ENCODE results near the gene TESK1. TPM values are rescaled to one million over a fixed set of nuclear protein-coding genes. Genes with fewer than 3 reads are reported as not detected.

The TESK1 gene
- total RNA-seq, 6 donors from 2014 or later = 36.9 to 61.9 (median 43.6) TPM

DNA sequence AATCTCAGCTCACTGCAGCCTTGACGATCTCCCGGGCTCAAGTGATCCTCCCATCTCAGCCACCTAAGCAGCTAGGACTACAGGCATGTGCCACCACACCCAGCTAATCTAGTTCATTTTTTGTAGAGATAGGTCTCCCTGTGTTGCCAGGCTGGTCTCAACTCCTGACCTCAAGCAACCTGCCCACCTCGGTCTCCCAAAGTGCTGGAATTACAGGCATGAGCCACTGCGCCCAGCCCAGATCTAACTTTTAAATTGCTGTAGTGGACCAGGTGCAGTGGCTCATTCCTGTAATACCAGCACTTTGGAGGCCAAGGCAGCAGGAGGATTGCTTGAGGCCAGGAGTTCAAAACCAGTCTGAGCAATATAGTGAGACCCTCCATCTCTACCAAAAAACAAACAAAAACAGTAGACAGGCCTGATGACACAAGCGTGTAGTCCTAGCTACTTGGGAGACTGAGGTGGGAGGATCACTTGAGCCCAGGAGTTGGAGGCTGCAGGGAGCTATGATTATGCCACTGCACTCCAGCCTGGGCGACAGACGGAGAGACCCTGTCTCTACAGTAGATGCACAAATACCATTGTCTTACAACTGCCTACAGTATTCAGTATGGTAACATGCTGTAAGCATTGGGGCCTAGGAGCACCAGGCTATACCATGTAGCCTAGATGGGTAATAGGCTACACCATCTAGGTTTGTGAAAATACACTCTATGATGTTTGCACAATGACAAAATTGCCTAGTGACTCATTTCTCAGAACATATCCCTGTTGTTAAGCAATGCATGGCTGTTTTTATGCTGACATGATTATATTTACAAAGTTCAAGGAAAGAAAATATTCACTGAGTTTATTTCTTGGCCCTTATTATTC, 47.1 kb downstream of the TESK1 start:
- DNase-seq = no peak
- WGBS, 2 donors = 80 to 81% methylated on average over 7 of the region's 7 CpGs

DNA sequence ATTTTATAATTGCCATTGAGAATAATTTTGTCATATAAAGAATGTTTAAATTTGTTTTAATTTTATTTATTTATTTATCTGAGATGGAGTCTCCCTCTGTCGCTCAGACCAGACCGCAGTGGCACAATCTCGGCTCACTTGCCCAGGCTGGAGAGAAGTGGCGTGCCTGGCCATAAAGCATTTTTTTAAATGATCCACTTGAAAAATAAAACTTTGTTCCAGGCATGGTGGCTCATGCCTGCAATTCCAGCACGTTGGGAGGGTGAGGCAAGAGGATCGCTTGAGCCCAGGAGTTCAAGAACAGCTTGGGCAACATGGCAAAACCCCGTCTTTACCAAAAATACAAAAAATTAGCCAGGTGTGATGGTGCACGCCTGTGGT, 47.8 kb downstream of the TESK1 start:
- peak in 1 of 2 donors; percentile 57 for DNase-seq
- no peak for ATAC-seq (ENCODE audit: low FRiP score in 2 of 2)
- TF ChIP-seq, protein P1, sequence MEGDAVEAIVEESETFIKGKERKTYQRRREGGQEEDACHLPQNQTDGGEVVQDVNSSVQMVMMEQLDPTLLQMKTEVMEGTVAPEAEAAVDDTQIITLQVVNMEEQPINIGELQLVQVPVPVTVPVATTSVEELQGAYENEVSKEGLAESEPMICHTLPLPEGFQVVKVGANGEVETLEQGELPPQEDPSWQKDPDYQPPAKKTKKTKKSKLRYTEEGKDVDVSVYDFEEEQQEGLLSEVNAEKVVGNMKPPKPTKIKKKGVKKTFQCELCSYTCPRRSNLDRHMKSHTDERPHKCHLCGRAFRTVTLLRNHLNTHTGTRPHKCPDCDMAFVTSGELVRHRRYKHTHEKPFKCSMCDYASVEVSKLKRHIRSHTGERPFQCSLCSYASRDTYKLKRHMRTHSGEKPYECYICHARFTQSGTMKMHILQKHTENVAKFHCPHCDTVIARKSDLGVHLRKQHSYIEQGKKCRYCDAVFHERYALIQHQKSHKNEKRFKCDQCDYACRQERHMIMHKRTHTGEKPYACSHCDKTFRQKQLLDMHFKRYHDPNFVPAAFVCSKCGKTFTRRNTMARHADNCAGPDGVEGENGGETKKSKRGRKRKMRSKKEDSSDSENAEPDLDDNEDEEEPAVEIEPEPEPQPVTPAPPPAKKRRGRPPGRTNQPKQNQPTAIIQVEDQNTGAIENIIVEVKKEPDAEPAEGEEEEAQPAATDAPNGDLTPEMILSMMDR (IDR thresholded peaks at IDR 0.05) = no peak
- TF ChIP-seq POLR2A (IDR thresholded peaks at IDR 0.05) (no peak), EP300 (IDR thresholded peaks at IDR 0.05) (no peak), POLR2AphosphoS5 (IDR thresholded peaks at IDR 0.05) (peak in 1 of 2 donors; percentile 8)
- WGBS, 2 donors = 69 to 74% methylated on average over 8 of the region's 8 CpGs
- Histone ChIP-seq H3K4me1 (peaks cover 6 to 38% (median 16%) of the 10 kb centered on the region in 4 donors), H3K4me3 (no peak overlapping the region), H3K27me3 (no peaks in the 10 kb centered on the region), H3K27ac (peak overlapping the region; percentile 68 to 82 (median 72)), H3K36me3 (no peaks in the 10 kb centered on the region), H3K9me3 (no peaks in the 10 kb centered on the region)

More for the DNA sequence above, 47.1 kb downstream of the TESK1 start:
- peaks cover 9 to 38% (median 18%) of the 10 kb centered on the region in 4 donors for H3K4me1 ChIP-seq
- peak overlapping the region; percentile 65 to 82 (median 72) for H3K27ac ChIP-seq
- H3K4me3 ChIP-seq = no peak overlapping the region
- TF ChIP-seq POLR2A (IDR thresholded peaks at IDR 0.05) (no peak), EP300 (IDR thresholded peaks at IDR 0.05) (peak in 1 of 4 donors; percentile 61), POLR2AphosphoS5 (IDR thresholded peaks at IDR 0.05) (peak in 1 of 2 donors; percentile 59)
- TF ChIP-seq, protein P1 (IDR thresholded peaks at IDR 0.05) = no peak
- no peaks in the 10 kb centered on the region for H3K9me3 ChIP-seq
- H3K27me3 ChIP-seq = no peaks in the 10 kb centered on the region
- H3K36me3 ChIP-seq = no peaks in the 10 kb centered on the region
- peak in 1 of 2 donors; percentile 22 for ATAC-seq (ENCODE audit: low FRiP score in 2 of 2)

DNA sequence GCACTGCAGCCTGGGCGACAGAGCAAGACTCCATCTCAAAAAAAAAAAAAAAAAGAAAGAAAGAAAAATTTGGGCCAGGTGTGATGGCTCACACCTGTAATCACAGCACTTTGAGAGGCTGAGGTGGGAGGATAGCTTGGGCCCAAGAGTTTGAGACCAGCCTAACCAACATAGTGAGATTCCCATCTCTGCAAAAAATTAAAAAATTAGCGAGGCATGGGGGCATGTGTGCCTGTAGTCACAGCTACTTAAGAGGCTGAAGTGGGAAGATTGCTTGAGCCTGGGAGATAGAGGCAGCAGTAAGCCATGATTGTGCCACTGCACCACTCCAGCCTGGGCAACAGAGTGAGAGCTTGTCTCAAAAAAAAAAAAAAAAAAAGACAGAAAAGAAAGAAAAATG, 48.5 kb downstream of the TESK1 start:
- Histone ChIP-seq H3K36me3 (no peaks in the 10 kb centered on the region), H3K27me3 (no peaks in the 10 kb centered on the region), H3K27ac (peak overlapping the region; percentile 68 to 82 (median 72)), H3K9me3 (no peaks in the 10 kb centered on the region), H3K4me1 (peaks cover 6 to 35% (median 16%) of the 10 kb centered on the region in 4 donors), H3K4me3 (no peak overlapping the region)
- TF ChIP-seq, protein P1 (IDR thresholded peaks at IDR 0.05) = no peak
- TF ChIP-seq POLR2AphosphoS5 (IDR thresholded peaks at IDR 0.05) = no peak
- TF ChIP-seq POLR2A (IDR thresholded peaks at IDR 0.05) = no peak
- TF ChIP-seq EP300 (IDR thresholded peaks at IDR 0.05) = no peak
- no peak for ATAC-seq (ENCODE audit: low FRiP score in 2 of 2)
- WGBS, 2 donors = 88 to 92% methylated on average over 2 of the region's 2 CpGs
- DNase-seq = no peak

DNA sequence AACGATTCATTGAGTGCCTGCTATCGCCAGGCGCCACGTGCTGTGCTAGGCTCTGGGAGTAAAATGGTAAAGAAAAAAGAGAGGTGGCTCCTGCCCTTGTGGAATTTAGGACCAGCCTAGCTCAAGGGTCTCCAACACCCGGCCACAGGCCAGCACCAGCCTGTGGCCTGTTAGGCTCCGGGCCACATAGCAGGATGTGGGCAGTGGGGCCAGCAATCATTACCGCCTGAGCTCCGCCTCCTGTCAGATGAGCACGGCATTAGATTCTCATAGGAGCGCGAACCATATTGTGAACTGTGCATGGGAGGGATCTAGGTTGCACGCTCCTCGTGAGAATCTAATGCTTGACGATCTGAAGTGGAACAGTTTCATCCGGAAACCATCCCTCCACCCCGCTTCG, 51.3 kb downstream of the TESK1 start:
- Histone ChIP-seq H3K27ac (peak overlapping the region in 3 of 4 donors; percentile 97 to 98 (median 97)), H3K4me3 (no peak overlapping the region), H3K36me3 (peaks cover 0 to 16% (median 12%) of the 10 kb centered on the region in 4 donors), H3K9me3 (no peaks in the 10 kb centered on the region), H3K4me1 (peaks cover 22 to 50% (median 30%) of the 10 kb centered on the region in 4 donors), H3K27me3 (no peaks in the 10 kb centered on the region)
- DNase-seq (no peak), ATAC-seq (ENCODE audit: low FRiP score in 2 of 2) (no peak)
- TF ChIP-seq, protein P1 (IDR thresholded peaks at IDR 0.05) = no peak
- TF ChIP-seq POLR2A (IDR thresholded peaks at IDR 0.05) = no peak
- TF ChIP-seq EP300 (IDR thresholded peaks at IDR 0.05) = no peak
- TF ChIP-seq POLR2AphosphoS5 (IDR thresholded peaks at IDR 0.05) = no peak
- 75% methylated on average over 17 of the region's 17 CpGs for WGBS, 2 donors

Measured in upper lobe of left lung (tissue), 6 donors.